Gastrocnemius medialis (tissue), 4 donors: ENCODE measurements around the gene HAT1.

Experiments
- CTCF ChIP-seq, 5 experiments: fragments of 450-650 bp in 3 of 5; fragments of 200-600 bp in 2 of 5; sonication (generic) in 2 of 5; IDR thresholded peaks in 4 of 5; conservative IDR thresholded peaks in 1 of 5; 1 replicate in 4 of 5; 2 replicates in 1 of 5; pipeline ENCODE4 v1.5.1; 2016 to 2019; ENCODE audit warnings: antibody characterized with exemption in 5 of 5, mild to moderate bottlenecking in 3 of 5, moderate library complexity in 3 of 5
- POLR2A ChIP-seq, 2 donors: fragments of 450-650 bp; IDR thresholded peaks; one replicate each; pipeline ENCODE4 v1.6.1; 2017; ENCODE audit warnings: antibody characterized with exemption in 2 of 2, mild to moderate bottlenecking in 2 of 2, moderate library complexity in 2 of 2

- TF ChIP-seq CTCF (IDR thresholded peaks at IDR 0.05 in 4 of 5, conservative IDR thresholded peaks at IDR 0.05 in 1 of 5) (no peak), POLR2A (IDR thresholded peaks at IDR 0.05) (no peak)
These were observed 26.5 kb upstream of the HAT1 start for GRCh38 chr2:171895786-171896185.
